Measurements from ENCODE around the gene TNIP3. TPM values are rescaled to one million over a fixed set of nuclear protein-coding genes. Genes with fewer than 3 reads are reported as not detected.

Gene TNIP3
- total and polyA plus RNA-seq, 4 donors = 0.19 to 0.88 (median 0.48) TPM; not detected in 1

GRCh38 chr4:121148000-121148399 is 16.1 kb downstream of the TNIP3 start:
- Histone ChIP-seq H3K27me3 (ENCODE audit: control insufficient read depth in 1 of 2, insufficient read depth in 2 of 2, low read length in 1 of 2) (no peaks in the 10 kb centered on the region), H3K36me3 (ENCODE audit: control insufficient read depth in 1 of 2, insufficient read depth in 2 of 2, low read length in 1 of 2) (no peaks in the 10 kb centered on the region), H3K27ac (ENCODE audit: low read depth in 1 of 2, low read length in 2 of 2) (no peak overlapping the region), H3K9me3 (ENCODE audit: control insufficient read depth, low read length) (no peaks in the 10 kb centered on the region), H3K4me3 (ENCODE audit: low read length in 2 of 2) (no peak overlapping the region), H3K4me1 (ENCODE audit: control insufficient read depth in 1 of 2, insufficient read depth in 2 of 2, low read length in 2 of 2) (no peaks in the 10 kb centered on the region)
- 42 to 45% methylated on average over 4 of the region's 4 CpGs for WGBS, 2 donors
- intact Hi-C loops (cut with DNase I) = no loop called here
- ATAC-seq (ENCODE audit: low FRiP score) (no peak), DNase-seq (no peak)

- Histone ChIP-seq H3K27me3 (ENCODE audit: control insufficient read depth in 1 of 2, insufficient read depth in 2 of 2, low read length in 1 of 2) (no peaks in the 10 kb centered on the region), H3K4me1 (ENCODE audit: control insufficient read depth in 1 of 2, insufficient read depth in 2 of 2, low read length in 2 of 2) (no peaks in the 10 kb centered on the region), H3K4me3 (ENCODE audit: low read length in 2 of 2) (no peak overlapping the region), H3K27ac (ENCODE audit: low read depth in 1 of 2, low read length in 2 of 2) (no peak overlapping the region), H3K36me3 (ENCODE audit: control insufficient read depth in 1 of 2, insufficient read depth in 2 of 2, low read length in 1 of 2) (no peaks in the 10 kb centered on the region), H3K9me3 (ENCODE audit: control insufficient read depth, low read length) (no peaks in the 10 kb centered on the region)
- ATAC-seq (ENCODE audit: low FRiP score) = no peak
- intact Hi-C loops (cut with DNase I) = no loop called here
- no peak for DNase-seq
- WGBS, 2 donors = 5 to 15% methylated on average over 1 of the region's 1 CpG
These were observed 17.6 kb downstream of the TNIP3 start for GRCh38 chr4:121146530-121146929.

GRCh38 chr4:121145430-121145829 is 18.7 kb downstream of the TNIP3 start:
- Histone ChIP-seq H3K4me3 (ENCODE audit: low read length in 2 of 2) (no peak overlapping the region), H3K4me1 (ENCODE audit: control insufficient read depth in 1 of 2, insufficient read depth in 2 of 2, low read length in 2 of 2) (no peaks in the 10 kb centered on the region), H3K9me3 (ENCODE audit: control insufficient read depth, low read length) (no peaks in the 10 kb centered on the region), H3K27ac (ENCODE audit: low read depth in 1 of 2, low read length in 2 of 2) (no peak overlapping the region), H3K36me3 (ENCODE audit: control insufficient read depth in 1 of 2, insufficient read depth in 2 of 2, low read length in 1 of 2) (no peaks in the 10 kb centered on the region), H3K27me3 (ENCODE audit: control insufficient read depth in 1 of 2, insufficient read depth in 2 of 2, low read length in 1 of 2) (no peaks in the 10 kb centered on the region)
- intact Hi-C loops (cut with DNase I) = no loop called here
- 88 to 94% methylated on average over 1 of the region's 1 CpG for WGBS, 2 donors
- DNase-seq (no peak), ATAC-seq (ENCODE audit: low FRiP score) (no peak)

- no peak overlapping the region for H3K27ac ChIP-seq (ENCODE audit: low read depth in 1 of 2, low read length in 2 of 2)
- 90 to 92% methylated on average over 2 of the region's 2 CpGs for WGBS, 2 donors
- H3K4me1 ChIP-seq (ENCODE audit: control insufficient read depth in 1 of 2, insufficient read depth in 2 of 2, low read length in 2 of 2) = no peaks in the 10 kb centered on the region
- H3K9me3 ChIP-seq (ENCODE audit: control insufficient read depth, low read length) = no peaks in the 10 kb centered on the region
- DNase-seq (no peak), ATAC-seq (ENCODE audit: low FRiP score) (no peak)
- no peaks in the 10 kb centered on the region for H3K36me3 ChIP-seq (ENCODE audit: control insufficient read depth in 1 of 2, insufficient read depth in 2 of 2, low read length in 1 of 2)
- H3K4me3 ChIP-seq (ENCODE audit: low read length in 2 of 2) = no peak overlapping the region
- intact Hi-C loops (cut with DNase I) = no loop called here
- no peaks in the 10 kb centered on the region for H3K27me3 ChIP-seq (ENCODE audit: control insufficient read depth in 1 of 2, insufficient read depth in 2 of 2, low read length in 1 of 2)
These were observed 20.1 kb downstream of the TNIP3 start for GRCh38 chr4:121144021-121144420.

GRCh38 chr4:121143131-121143530 is 21.0 kb downstream of the TNIP3 start:
- Histone ChIP-seq H3K4me1 (ENCODE audit: control insufficient read depth in 1 of 2, insufficient read depth in 2 of 2, low read length in 2 of 2) (no peaks in the 10 kb centered on the region), H3K9me3 (ENCODE audit: control insufficient read depth, low read length) (no peaks in the 10 kb centered on the region), H3K27me3 (ENCODE audit: control insufficient read depth in 1 of 2, insufficient read depth in 2 of 2, low read length in 1 of 2) (no peaks in the 10 kb centered on the region), H3K36me3 (ENCODE audit: control insufficient read depth in 1 of 2, insufficient read depth in 2 of 2, low read length in 1 of 2) (no peaks in the 10 kb centered on the region), H3K27ac (ENCODE audit: low read depth in 1 of 2, low read length in 2 of 2) (no peak overlapping the region), H3K4me3 (ENCODE audit: low read length in 2 of 2) (no peak overlapping the region)
- ATAC-seq (ENCODE audit: low FRiP score) (no peak), DNase-seq (no peak)
- intact Hi-C loops (cut with DNase I) = no loop called here

GRCh38 chr4:121140716-121141460 is 23.2 kb downstream of the TNIP3 start:
- Histone ChIP-seq H3K4me3 (ENCODE audit: low read length in 2 of 2) (no peak overlapping the region), H3K36me3 (ENCODE audit: control insufficient read depth in 1 of 2, insufficient read depth in 2 of 2, low read length in 1 of 2) (no peaks in the 10 kb centered on the region)

GRCh38 chr4:121139533-121140222 is 24.4 kb downstream of the TNIP3 start:
- DNase-seq (no peak), ATAC-seq (ENCODE audit: low FRiP score) (no peak)
- Histone ChIP-seq H3K36me3 (ENCODE audit: control insufficient read depth in 1 of 2, insufficient read depth in 2 of 2, low read length in 1 of 2) (no peaks in the 10 kb centered on the region), H3K27me3 (ENCODE audit: control insufficient read depth in 1 of 2, insufficient read depth in 2 of 2, low read length in 1 of 2) (no peaks in the 10 kb centered on the region), H3K9me3 (ENCODE audit: control insufficient read depth, low read length) (no peaks in the 10 kb centered on the region), H3K4me3 (ENCODE audit: low read length in 2 of 2) (no peak overlapping the region), H3K27ac (ENCODE audit: low read depth in 1 of 2, low read length in 2 of 2) (no peak overlapping the region), H3K4me1 (ENCODE audit: control insufficient read depth in 1 of 2, insufficient read depth in 2 of 2, low read length in 2 of 2) (no peaks in the 10 kb centered on the region)
- intact Hi-C loops (cut with DNase I) = no loop called here
- WGBS, 2 donors = 68 to 69% methylated on average over 7 of the region's 7 CpGs

More at GRCh38 chr4:121140716-121141460, 23.2 kb downstream of the TNIP3 start:
- ATAC-seq (ENCODE audit: low FRiP score) = no peak
- Histone ChIP-seq H3K27ac (ENCODE audit: low read depth in 1 of 2, low read length in 2 of 2) (no peak overlapping the region), H3K9me3 (ENCODE audit: control insufficient read depth, low read length) (no peaks in the 10 kb centered on the region), H3K27me3 (ENCODE audit: control insufficient read depth in 1 of 2, insufficient read depth in 2 of 2, low read length in 1 of 2) (no peaks in the 10 kb centered on the region), H3K4me1 (ENCODE audit: control insufficient read depth in 1 of 2, insufficient read depth in 2 of 2, low read length in 2 of 2) (no peaks in the 10 kb centered on the region)
- no peak for DNase-seq
- 72 to 74% methylated on average over 5 of the region's 5 CpGs for WGBS, 2 donors
- intact Hi-C loops (cut with DNase I) = no loop called here

GRCh38 chr4:121138039-121138825 is 25.9 kb downstream of the TNIP3 start:
- H3K27ac ChIP-seq (ENCODE audit: low read depth in 1 of 2, low read length in 2 of 2) = no peak overlapping the region
- H3K4me3 ChIP-seq (ENCODE audit: low read length in 2 of 2) = no peak overlapping the region
- H3K4me1 ChIP-seq (ENCODE audit: control insufficient read depth in 1 of 2, insufficient read depth in 2 of 2, low read length in 2 of 2) = no peaks in the 10 kb centered on the region
- no peak for DNase-seq
- no peaks in the 10 kb centered on the region for H3K9me3 ChIP-seq (ENCODE audit: control insufficient read depth, low read length)
- intact Hi-C loops (cut with DNase I) = no loop called here
- H3K27me3 ChIP-seq (ENCODE audit: control insufficient read depth in 1 of 2, insufficient read depth in 2 of 2, low read length in 1 of 2) = no peaks in the 10 kb centered on the region
- WGBS, 2 donors = 82 to 84% methylated on average over 5 of the region's 5 CpGs
- ATAC-seq (ENCODE audit: low FRiP score) = no peak
- no peaks in the 10 kb centered on the region for H3K36me3 ChIP-seq (ENCODE audit: control insufficient read depth in 1 of 2, insufficient read depth in 2 of 2, low read length in 1 of 2)
